Stimulated activated effector memory CD8-positive, alpha-beta T cell treated with anti-CD3 and anti-CD28 coated beads, Interleukin-12 subunit alpha, Interleukin-12 subunit beta, amount 100 ng/mL, for 72 hours (primary cell): ENCODE measurements around the gene DPP10.

Source experiments
- ATAC-seq: fragments of 150-1000 bp; cut with Tn5 transposase; 2 replicates; pipeline ENCODE4 v1.10.0; 2021
- DNase-seq, 2 donors: peaks; one replicate each; pipeline ENCODE4 v3.0.0; 2021 to 2022; ENCODE audit warnings: low spot score in 2 of 2
- H3K27ac Mint-ChIP-seq: one replicate; pipeline ENCODE4 v1.8.0; 2022; ENCODE audit warnings: mild to moderate bottlenecking, mixed read lengths
- H3K36me3 Mint-ChIP-seq: one replicate; pipeline ENCODE4 v1.8.0; 2022; ENCODE audit warnings: mild to moderate bottlenecking, mixed read lengths
- H3K4me1 Mint-ChIP-seq: one replicate; pipeline ENCODE4 v1.8.0; 2022; ENCODE audit warnings: mixed read lengths
- H3K4me3 Mint-ChIP-seq: one replicate; pipeline ENCODE4 v1.8.0; 2022; ENCODE audit warnings: mild to moderate bottlenecking, mixed read lengths
- H3K9me3 Mint-ChIP-seq: one replicate; pipeline ENCODE4 v1.8.0; 2022; ENCODE audit warnings: mixed read lengths

Gene DPP10

GRCh38 chr2:114614592-114614991 is 172.2 kb downstream of the DPP10 start:
- H3K4me1 Mint-ChIP-seq: no peaks in the 10 kb centered on the region
- H3K9me3 Mint-ChIP-seq: peaks cover 5% of the 10 kb centered on the region
- H3K4me3 Mint-ChIP-seq: no peak overlapping the region
- no peak for ATAC-seq
- no peak overlapping the region for H3K27ac Mint-ChIP-seq
- no peaks in the 10 kb centered on the region for H3K36me3 Mint-ChIP-seq
- no peak for DNase-seq

GRCh38 chr2:114628481-114628880 is 186.0 kb downstream of the DPP10 start:
- DNase-seq (no peak), ATAC-seq (no peak)
- Mint-ChIP-seq H3K36me3 (no peaks in the 10 kb centered on the region), H3K27ac (no peak overlapping the region), H3K4me1 (no peaks in the 10 kb centered on the region), H3K9me3 (no peaks in the 10 kb centered on the region), H3K4me3 (no peak overlapping the region)

GRCh38 chr2:114631146-114631545 is 188.7 kb downstream of the DPP10 start:
- H3K27ac Mint-ChIP-seq: no peak overlapping the region
- no peaks in the 10 kb centered on the region for H3K9me3 Mint-ChIP-seq
- H3K4me1 Mint-ChIP-seq: no peaks in the 10 kb centered on the region
- no peaks in the 10 kb centered on the region for H3K36me3 Mint-ChIP-seq
- no peak for ATAC-seq
- no peak overlapping the region for H3K4me3 Mint-ChIP-seq
- DNase-seq: no peak

- no peak overlapping the region for H3K4me3 Mint-ChIP-seq
- H3K9me3 Mint-ChIP-seq: peaks cover 5% of the 10 kb centered on the region
- no peak for DNase-seq
- ATAC-seq: no peak
- no peaks in the 10 kb centered on the region for H3K36me3 Mint-ChIP-seq
- no peak overlapping the region for H3K27ac Mint-ChIP-seq
- H3K4me1 Mint-ChIP-seq: no peaks in the 10 kb centered on the region
Observed at GRCh38 chr2:114642166-114642770, 199.8 kb downstream of the DPP10 start.

- H3K4me3 Mint-ChIP-seq: no peak overlapping the region
- DNase-seq: no peak
- H3K27ac Mint-ChIP-seq: no peak overlapping the region
- H3K9me3 Mint-ChIP-seq: peaks cover 5% of the 10 kb centered on the region
- H3K36me3 Mint-ChIP-seq: no peaks in the 10 kb centered on the region
- no peak for ATAC-seq
- H3K4me1 Mint-ChIP-seq: no peaks in the 10 kb centered on the region
Observed at GRCh38 chr2:114642988-114643553, 200.6 kb downstream of the DPP10 start.

GRCh38 chr2:114651933-114652332 is 209.5 kb downstream of the DPP10 start:
- Mint-ChIP-seq H3K4me1 (no peaks in the 10 kb centered on the region), H3K27ac (no peak overlapping the region), H3K36me3 (no peaks in the 10 kb centered on the region), H3K9me3 (peaks cover 9% of the 10 kb centered on the region), H3K4me3 (no peak overlapping the region)
- DNase-seq (no peak), ATAC-seq (no peak)

- H3K27ac Mint-ChIP-seq: no peak overlapping the region
- DNase-seq (no peak), ATAC-seq (no peak)
- H3K4me3 Mint-ChIP-seq: no peak overlapping the region
- no peaks in the 10 kb centered on the region for H3K4me1 Mint-ChIP-seq
- H3K36me3 Mint-ChIP-seq: no peaks in the 10 kb centered on the region
- peaks cover 7% of the 10 kb centered on the region for H3K9me3 Mint-ChIP-seq
Observed at GRCh38 chr2:114659880-114660279, 217.4 kb downstream of the DPP10 start.

GRCh38 chr2:114661971-114662939 is 219.8 kb downstream of the DPP10 start:
- Mint-ChIP-seq H3K36me3 (no peaks in the 10 kb centered on the region), H3K4me1 (no peaks in the 10 kb centered on the region), H3K27ac (no peak overlapping the region), H3K9me3 (peaks cover 4% of the 10 kb centered on the region), H3K4me3 (no peak overlapping the region)
- DNase-seq: no peak
- ATAC-seq: no peak

- H3K4me1 Mint-ChIP-seq: no peaks in the 10 kb centered on the region
- DNase-seq (no peak), ATAC-seq (no peak)
- H3K9me3 Mint-ChIP-seq: no peaks in the 10 kb centered on the region
- no peaks in the 10 kb centered on the region for H3K36me3 Mint-ChIP-seq
- H3K27ac Mint-ChIP-seq: no peak overlapping the region
- no peak overlapping the region for H3K4me3 Mint-ChIP-seq
Observed at GRCh38 chr2:114668415-114668814, 226.0 kb downstream of the DPP10 start.

GRCh38 chr2:114683251-114683650 is 240.8 kb downstream of the DPP10 start:
- Mint-ChIP-seq H3K9me3 (peaks cover 6% of the 10 kb centered on the region), H3K4me1 (no peaks in the 10 kb centered on the region), H3K4me3 (no peak overlapping the region), H3K27ac (no peak overlapping the region), H3K36me3 (no peaks in the 10 kb centered on the region)
- no peak for DNase-seq
- no peak for ATAC-seq

- no peaks in the 10 kb centered on the region for H3K4me1 Mint-ChIP-seq
- H3K36me3 Mint-ChIP-seq: no peaks in the 10 kb centered on the region
- no peak for ATAC-seq
- no peak overlapping the region for H3K4me3 Mint-ChIP-seq
- DNase-seq: no peak
- H3K9me3 Mint-ChIP-seq: peaks cover 6% of the 10 kb centered on the region
- H3K27ac Mint-ChIP-seq: no peak overlapping the region
Observed at GRCh38 chr2:114684403-114684802, 242.0 kb downstream of the DPP10 start.

GRCh38 chr2:114685102-114685501 is 242.7 kb downstream of the DPP10 start:
- Mint-ChIP-seq H3K27ac (no peak overlapping the region), H3K4me3 (no peak overlapping the region), H3K4me1 (no peaks in the 10 kb centered on the region), H3K36me3 (no peaks in the 10 kb centered on the region), H3K9me3 (peaks cover 6% of the 10 kb centered on the region)
- no peak for DNase-seq
- no peak for ATAC-seq

- no peak for DNase-seq
- H3K27ac Mint-ChIP-seq: no peak overlapping the region
- ATAC-seq: no peak
- H3K9me3 Mint-ChIP-seq: peaks cover 12% of the 10 kb centered on the region
- no peak overlapping the region for H3K4me3 Mint-ChIP-seq
- no peaks in the 10 kb centered on the region for H3K4me1 Mint-ChIP-seq
- no peaks in the 10 kb centered on the region for H3K36me3 Mint-ChIP-seq
Observed at GRCh38 chr2:114688241-114688640, 245.8 kb downstream of the DPP10 start.

GRCh38 chr2:114698520-114698919 is 256.1 kb downstream of the DPP10 start:
- no peaks in the 10 kb centered on the region for H3K4me1 Mint-ChIP-seq
- no peaks in the 10 kb centered on the region for H3K36me3 Mint-ChIP-seq
- H3K27ac Mint-ChIP-seq: no peak overlapping the region
- H3K4me3 Mint-ChIP-seq: no peak overlapping the region
- H3K9me3 Mint-ChIP-seq: peaks cover 6% of the 10 kb centered on the region
- DNase-seq (no peak), ATAC-seq (no peak)

- DNase-seq (no peak), ATAC-seq (no peak)
- no peaks in the 10 kb centered on the region for H3K36me3 Mint-ChIP-seq
- no peak overlapping the region for H3K27ac Mint-ChIP-seq
- H3K4me3 Mint-ChIP-seq: no peak overlapping the region
- H3K4me1 Mint-ChIP-seq: no peaks in the 10 kb centered on the region
- peaks cover 9% of the 10 kb centered on the region for H3K9me3 Mint-ChIP-seq
Observed at GRCh38 chr2:114699423-114699944, 257.0 kb downstream of the DPP10 start.
